Cerebellar nuclear complex (tissue), 1 donor: ENCODE results near the gene FAM177A1.
"Not testable (repeated sequence)": the region's sequence is repeated elsewhere in the genome, so short reads cannot be mapped to it uniquely, and the experiment has no call there.

ENCODE experiments used
- DNase-seq, 2 experiments: peaks; one replicate each; lab custom pipeline; 2025; lab: John Stamatoyannopoulos, UW

The FAM177A1 gene

GRCh38 chr14:35061113-35061791 lies 15.2 kb downstream of the FAM177A1 start:
- not testable (repeated sequence) for DNase-seq

GRCh38 chr14:35065731-35066130 lies 19.7 kb downstream of the FAM177A1 start:
- not testable (repeated sequence) for DNase-seq

- DNase-seq: no peak
Observed at GRCh38 chr14:35068238-35069012, 22.4 kb downstream of the FAM177A1 start.

- DNase-seq: no peak
Observed at GRCh38 chr14:35072226-35072625, 26.2 kb downstream of the FAM177A1 start.

GRCh38 chr14:35073486-35073885 lies 27.4 kb downstream of the FAM177A1 start:
- no peak for DNase-seq

GRCh38 chr14:35078082-35078481 lies 32.0 kb downstream of the FAM177A1 start:
- DNase-seq: no peak

- no peak for DNase-seq
Observed at GRCh38 chr14:35079742-35080141, 33.7 kb downstream of the FAM177A1 start.

- DNase-seq: no peak
Observed at GRCh38 chr14:35083530-35084150, 37.6 kb downstream of the FAM177A1 start.

- DNase-seq: no peak
Observed at GRCh38 chr14:35085441-35085840, 39.4 kb downstream of the FAM177A1 start.

GRCh38 chr14:35088514-35088913 lies 42.4 kb downstream of the FAM177A1 start:
- DNase-seq: no peak

GRCh38 chr14:35094645-35095044 lies 48.6 kb downstream of the FAM177A1 start:
- DNase-seq: not testable (repeated sequence)

GRCh38 chr14:35107866-35108265 lies 61.8 kb downstream of the FAM177A1 start:
- DNase-seq: no peak

- no peak for DNase-seq
Observed at GRCh38 chr14:35112641-35113040, 66.6 kb downstream of the FAM177A1 start.

- no peak for DNase-seq
Observed at GRCh38 chr14:35113308-35113950, 67.4 kb downstream of the FAM177A1 start.

- no peak for DNase-seq
Observed at GRCh38 chr14:35114036-35114435, 68.0 kb downstream of the FAM177A1 start.

GRCh38 chr14:35116242-35116641 lies 70.2 kb downstream of the FAM177A1 start:
- DNase-seq: no peak

- no peak for DNase-seq
Observed at GRCh38 chr14:35117112-35117511, 71.0 kb downstream of the FAM177A1 start.

- DNase-seq: no peak
Observed at GRCh38 chr14:35121026-35121886, 75.2 kb downstream of the FAM177A1 start.

- peak; percentile 43 to 86 for DNase-seq
Observed at GRCh38 chr14:35121887-35122695, 76.0 kb downstream of the FAM177A1 start, which contains the start of the genes PPP2R3C and PRORP. PPP2R3C (minus strand) TSS chr14:35121990; CDS start chr14:35121959, 31 bp downstream. PRORP (plus strand) TSS chr14:35122552; CDS start chr14:35123246, 694 bp downstream.

- no peak for DNase-seq
Observed at GRCh38 chr14:35122696-35123387, 76.8 kb downstream of the FAM177A1 start.
